ENCODE results near the gene BTBD9.

GRCh38 chr6:38533064-38533463 is 106.7 kb downstream of the BTBD9 start:
- TF ChIP-seq CTCF (IDR thresholded peaks at IDR 0.05; ENCODE audit: poor library complexity) = no peak
- no peak for TF ChIP-seq EZH2phosphoT487 (IDR thresholded peaks at IDR 0.05; ENCODE audit: low read depth, severe bottlenecking, unreplicated experiment)

Data from hepatocyte (in vitro differentiated cells).